Peyer's patch (tissue), 4 donors: Measurements from ENCODE around the gene CAPN3. TPM values are rescaled to one million over a fixed set of nuclear protein-coding genes. Genes with fewer than 3 reads are reported as not detected.

ENCODE experiments used
- DNase-seq, 3 donors: peaks; one replicate each; pipeline ENCODE4 v3.0.0-alpha.2; 2017 to 2019
- H3K27ac ChIP-seq, 4 donors: fragments of 200-600 bp; sonication (generic); one replicate each; pipeline ENCODE4 v1.5.1; 2016 to 2019
- H3K27me3 ChIP-seq, 2 donors: fragments of 200-600 bp; sonication (generic); one replicate each; pipeline ENCODE4 v1.5.1; 2019
- H3K36me3 ChIP-seq, 3 donors: fragments of 200-600 bp; sonication (generic); one replicate each; pipeline ENCODE4 v1.5.1; 2016 to 2019
- H3K4me1 ChIP-seq, 4 donors: fragments of 200-600 bp; sonication (generic); one replicate each; pipeline ENCODE4 v1.5.1; 2016 to 2019
- H3K4me3 ChIP-seq, 4 donors: fragments of 200-600 bp; sonication (generic); 1 replicate in 3 of 4; 2 replicates in 1 of 4; pipeline ENCODE4 v1.5.1; 2016 to 2019; ENCODE audit warnings: mild to moderate bottlenecking in 1 of 4
- H3K9me3 ChIP-seq, 4 donors: fragments of 200-600 bp; sonication (generic); one replicate each; pipeline ENCODE4 v1.5.1; 2016 to 2019; ENCODE audit warnings: mild to moderate bottlenecking in 1 of 4
- POLR2A ChIP-seq, 2 donors: fragments of 450-650 bp; IDR thresholded peaks; one replicate each; pipeline ENCODE4 v1.5.1; 2017; ENCODE audit warnings: antibody characterized with exemption in 2 of 2, mild to moderate bottlenecking in 2 of 2, moderate library complexity in 2 of 2
- total RNA-seq, 4 donors: library from RNA; depleted of rRNA; stranded (reverse); fragments of >200 nt; gene quantifications; one replicate each; pipeline ENCODE4 v1.1.0, GENCODE V29; 2016
- TF ChIP-seq, protein P1 (sequence below), 6 experiments: fragments of 450-650 bp in 4 of 6; fragments of 200-600 bp in 2 of 6; sonication (generic) in 1 of 6; IDR thresholded peaks; one replicate each; pipeline ENCODE4 v1.5.1; 2017 to 2019; ENCODE audit warnings: antibody characterized with exemption in 6 of 6, mild to moderate bottlenecking in 3 of 6, moderate library complexity in 1 of 6

The CAPN3 gene
- total RNA-seq, 4 donors from 2014 or later, result 9.1 to 76.7 (median 17.7) TPM

DNA sequence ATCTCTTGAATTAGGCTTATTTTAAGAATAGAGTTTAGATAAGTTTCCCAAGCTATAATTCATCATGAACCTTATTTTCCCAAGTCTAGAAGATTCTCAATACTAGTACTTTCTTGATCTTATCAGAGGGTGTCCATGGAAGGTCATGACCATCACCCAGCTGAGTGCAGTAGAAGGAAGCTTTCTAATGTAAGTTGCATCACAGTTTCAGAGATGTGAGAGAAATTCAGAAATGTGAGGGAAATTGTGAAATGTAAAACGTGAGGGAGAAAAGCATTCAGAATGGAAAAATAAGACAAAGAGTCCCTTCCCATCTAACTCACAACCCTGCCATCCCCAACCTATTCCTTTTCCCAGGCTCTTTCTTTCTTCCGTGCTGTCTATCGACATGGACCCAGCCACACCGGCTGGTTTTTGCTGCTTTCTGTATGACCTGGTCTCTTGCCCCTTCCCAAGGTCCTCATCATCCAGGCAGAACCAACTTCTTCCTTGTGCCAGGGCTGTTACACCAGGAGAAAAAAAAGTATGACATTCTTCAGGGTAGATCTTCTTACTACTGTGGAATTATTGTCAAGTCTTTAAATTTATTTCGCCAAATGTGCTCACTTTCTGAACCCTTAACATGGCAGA lies 6.7 kb downstream of the CAPN3 start:
- Histone ChIP-seq H3K4me1 (no peaks in the 10 kb centered on the region), H3K36me3 (no peaks in the 10 kb centered on the region), H3K27ac (no peak overlapping the region), H3K4me3 (no peak overlapping the region), H3K27me3 (no peaks in the 10 kb centered on the region), H3K9me3 (no peaks in the 10 kb centered on the region)
- DNase-seq, result no peak
- no peak for TF ChIP-seq POLR2A (IDR thresholded peaks at IDR 0.05)
- TF ChIP-seq, protein P1, sequence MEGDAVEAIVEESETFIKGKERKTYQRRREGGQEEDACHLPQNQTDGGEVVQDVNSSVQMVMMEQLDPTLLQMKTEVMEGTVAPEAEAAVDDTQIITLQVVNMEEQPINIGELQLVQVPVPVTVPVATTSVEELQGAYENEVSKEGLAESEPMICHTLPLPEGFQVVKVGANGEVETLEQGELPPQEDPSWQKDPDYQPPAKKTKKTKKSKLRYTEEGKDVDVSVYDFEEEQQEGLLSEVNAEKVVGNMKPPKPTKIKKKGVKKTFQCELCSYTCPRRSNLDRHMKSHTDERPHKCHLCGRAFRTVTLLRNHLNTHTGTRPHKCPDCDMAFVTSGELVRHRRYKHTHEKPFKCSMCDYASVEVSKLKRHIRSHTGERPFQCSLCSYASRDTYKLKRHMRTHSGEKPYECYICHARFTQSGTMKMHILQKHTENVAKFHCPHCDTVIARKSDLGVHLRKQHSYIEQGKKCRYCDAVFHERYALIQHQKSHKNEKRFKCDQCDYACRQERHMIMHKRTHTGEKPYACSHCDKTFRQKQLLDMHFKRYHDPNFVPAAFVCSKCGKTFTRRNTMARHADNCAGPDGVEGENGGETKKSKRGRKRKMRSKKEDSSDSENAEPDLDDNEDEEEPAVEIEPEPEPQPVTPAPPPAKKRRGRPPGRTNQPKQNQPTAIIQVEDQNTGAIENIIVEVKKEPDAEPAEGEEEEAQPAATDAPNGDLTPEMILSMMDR (IDR thresholded peaks at IDR 0.05), result no peak

DNA sequence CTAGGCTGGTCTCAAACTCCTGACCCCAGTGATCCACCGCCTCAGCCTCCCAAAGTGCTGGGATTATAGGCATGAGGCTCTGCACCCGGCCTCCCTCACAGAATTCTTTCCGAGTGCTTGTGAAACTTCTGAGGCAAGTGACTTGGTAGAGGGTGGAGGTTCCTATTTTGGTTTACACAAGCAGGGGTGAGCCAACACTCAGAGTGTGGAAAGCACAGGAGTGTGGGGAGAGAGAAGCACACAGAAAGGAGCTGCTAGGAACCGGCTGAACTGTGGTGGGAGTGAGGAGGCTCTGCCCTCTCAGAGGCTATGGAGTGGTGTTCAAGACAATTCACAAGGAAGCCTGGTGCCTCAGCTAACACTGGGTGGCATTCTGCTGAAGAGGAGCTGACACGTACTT lies 7.7 kb downstream of the CAPN3 start:
- no peaks in the 10 kb centered on the region for H3K27me3 ChIP-seq
- no peak overlapping the region for H3K27ac ChIP-seq
- H3K36me3 ChIP-seq, result no peaks in the 10 kb centered on the region
- no peak for DNase-seq
- TF ChIP-seq, protein P1 (IDR thresholded peaks at IDR 0.05), result no peak
- TF ChIP-seq POLR2A (IDR thresholded peaks at IDR 0.05), result no peak
- no peak overlapping the region for H3K4me3 ChIP-seq
- no peaks in the 10 kb centered on the region for H3K4me1 ChIP-seq
- no peaks in the 10 kb centered on the region for H3K9me3 ChIP-seq

DNA sequence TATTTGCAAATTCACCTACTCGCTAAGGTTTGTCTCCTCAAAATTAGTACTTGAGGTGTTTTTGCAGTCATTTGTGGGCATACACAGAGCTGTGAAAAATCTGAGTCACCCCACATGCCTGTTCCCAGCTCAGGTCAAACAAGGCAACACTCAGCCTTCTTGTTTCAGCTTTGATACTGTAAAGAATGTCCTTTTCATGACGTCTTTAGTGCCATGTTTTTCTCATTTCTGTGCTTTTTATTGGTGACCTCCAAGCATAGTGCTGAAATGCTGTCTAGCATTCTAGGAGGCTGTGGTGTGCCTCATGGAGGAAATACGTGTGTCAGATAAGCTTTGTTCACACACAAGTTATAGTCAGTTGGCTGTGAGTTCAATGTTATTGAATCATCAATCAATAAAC lies 8.8 kb downstream of the CAPN3 start:
- DNase-seq, result no peak
- H3K4me3 ChIP-seq, result no peak overlapping the region
- no peaks in the 10 kb centered on the region for H3K36me3 ChIP-seq
- no peak for TF ChIP-seq POLR2A (IDR thresholded peaks at IDR 0.05)
- TF ChIP-seq, protein P1 (IDR thresholded peaks at IDR 0.05), result no peak
- no peak overlapping the region for H3K27ac ChIP-seq
- H3K27me3 ChIP-seq, result no peaks in the 10 kb centered on the region
- no peaks in the 10 kb centered on the region for H3K4me1 ChIP-seq
- H3K9me3 ChIP-seq, result no peaks in the 10 kb centered on the region

DNA sequence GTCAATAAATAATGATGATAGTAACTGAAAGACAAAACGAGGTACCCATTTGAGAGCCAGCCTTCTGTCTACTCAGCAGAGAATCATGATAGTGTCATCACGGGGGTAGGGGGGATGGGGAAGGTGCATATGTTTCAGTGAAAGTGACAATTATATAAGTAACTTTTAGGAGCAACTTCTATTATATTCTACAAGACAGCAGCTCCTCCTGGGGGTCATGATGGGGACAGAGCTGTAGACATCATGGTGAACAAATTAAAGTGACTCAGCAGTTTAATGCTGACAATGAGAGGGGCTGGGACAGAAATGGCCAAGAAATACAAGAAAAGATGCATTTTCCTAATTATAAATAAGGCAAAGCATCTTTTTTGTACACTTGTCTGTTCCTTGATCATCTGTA lies 11.8 kb downstream of the CAPN3 start:
- H3K27ac ChIP-seq, result no peak overlapping the region
- TF ChIP-seq POLR2A (IDR thresholded peaks at IDR 0.05), result no peak
- TF ChIP-seq, protein P1 (IDR thresholded peaks at IDR 0.05), result peak in 1 of 6 experiments; percentile 10
- H3K4me1 ChIP-seq, result no peaks in the 10 kb centered on the region
- H3K27me3 ChIP-seq, result no peaks in the 10 kb centered on the region
- H3K4me3 ChIP-seq, result no peak overlapping the region
- no peaks in the 10 kb centered on the region for H3K36me3 ChIP-seq
- no peak for DNase-seq
- H3K9me3 ChIP-seq, result no peaks in the 10 kb centered on the region

DNA sequence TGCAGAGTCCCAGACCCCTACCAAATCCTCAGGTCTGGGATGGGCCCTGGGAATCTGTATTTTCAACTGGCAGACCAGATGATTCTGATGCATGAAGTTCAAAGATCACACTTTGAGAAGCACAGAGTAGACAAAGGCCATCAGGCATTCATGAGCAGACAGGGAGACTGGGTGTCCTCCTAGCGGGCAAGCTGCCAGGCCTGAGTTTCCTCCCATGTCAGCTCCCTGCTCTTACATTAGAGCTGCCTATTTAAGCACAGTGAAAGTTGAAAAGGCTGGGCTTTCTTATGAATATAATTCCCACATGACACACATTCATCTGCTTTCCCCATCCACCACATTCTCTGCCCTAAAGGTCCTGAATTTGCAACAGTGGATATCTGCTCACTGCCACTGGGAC lies 14.0 kb downstream of the CAPN3 start:
- Histone ChIP-seq H3K27me3 (no peaks in the 10 kb centered on the region), H3K27ac (no peak overlapping the region), H3K9me3 (peaks cover 0 to 4% (median 0%) of the 10 kb centered on the region in 4 donors), H3K4me3 (no peak overlapping the region), H3K4me1 (no peaks in the 10 kb centered on the region), H3K36me3 (no peaks in the 10 kb centered on the region)
- no peak for TF ChIP-seq POLR2A (IDR thresholded peaks at IDR 0.05)
- TF ChIP-seq, protein P1 (IDR thresholded peaks at IDR 0.05), result no peak
- DNase-seq, result no peak

DNA sequence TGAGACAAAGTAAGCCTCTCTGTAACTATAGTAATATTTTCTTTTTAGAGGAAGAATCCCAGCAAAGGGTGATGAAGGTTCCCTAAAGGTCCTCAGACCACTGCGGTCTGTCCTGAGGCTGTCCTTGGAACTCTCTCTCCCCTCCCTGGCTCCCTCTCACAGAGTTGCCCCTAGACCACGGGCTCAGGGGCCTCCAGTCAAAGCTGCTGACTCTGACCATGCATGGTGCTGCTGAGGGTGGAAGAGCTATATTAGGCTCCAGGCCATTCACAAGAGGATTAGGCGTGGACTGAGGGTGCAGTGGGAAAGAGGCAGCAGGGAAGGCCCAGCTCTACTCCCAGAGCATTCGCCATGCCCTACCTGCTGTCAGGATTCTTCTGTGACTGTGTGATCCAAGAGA lies 14.6 kb downstream of the CAPN3 start:
- no peak for DNase-seq
- Histone ChIP-seq H3K4me1 (no peaks in the 10 kb centered on the region), H3K36me3 (no peaks in the 10 kb centered on the region), H3K9me3 (peaks cover 0 to 6% (median 0%) of the 10 kb centered on the region in 4 donors), H3K27ac (no peak overlapping the region), H3K4me3 (no peak overlapping the region), H3K27me3 (no peaks in the 10 kb centered on the region)
- TF ChIP-seq, protein P1 (IDR thresholded peaks at IDR 0.05), result no peak
- no peak for TF ChIP-seq POLR2A (IDR thresholded peaks at IDR 0.05)
